ENCODE measurements around the gene C6orf120.
A peak's percentile ranks its signal among the peaks of the same experiment; 100 is the strongest.

The C6orf120 gene
- total RNA-seq: 71.9 to 72.9 reads per million in 2 experiments

DNA sequence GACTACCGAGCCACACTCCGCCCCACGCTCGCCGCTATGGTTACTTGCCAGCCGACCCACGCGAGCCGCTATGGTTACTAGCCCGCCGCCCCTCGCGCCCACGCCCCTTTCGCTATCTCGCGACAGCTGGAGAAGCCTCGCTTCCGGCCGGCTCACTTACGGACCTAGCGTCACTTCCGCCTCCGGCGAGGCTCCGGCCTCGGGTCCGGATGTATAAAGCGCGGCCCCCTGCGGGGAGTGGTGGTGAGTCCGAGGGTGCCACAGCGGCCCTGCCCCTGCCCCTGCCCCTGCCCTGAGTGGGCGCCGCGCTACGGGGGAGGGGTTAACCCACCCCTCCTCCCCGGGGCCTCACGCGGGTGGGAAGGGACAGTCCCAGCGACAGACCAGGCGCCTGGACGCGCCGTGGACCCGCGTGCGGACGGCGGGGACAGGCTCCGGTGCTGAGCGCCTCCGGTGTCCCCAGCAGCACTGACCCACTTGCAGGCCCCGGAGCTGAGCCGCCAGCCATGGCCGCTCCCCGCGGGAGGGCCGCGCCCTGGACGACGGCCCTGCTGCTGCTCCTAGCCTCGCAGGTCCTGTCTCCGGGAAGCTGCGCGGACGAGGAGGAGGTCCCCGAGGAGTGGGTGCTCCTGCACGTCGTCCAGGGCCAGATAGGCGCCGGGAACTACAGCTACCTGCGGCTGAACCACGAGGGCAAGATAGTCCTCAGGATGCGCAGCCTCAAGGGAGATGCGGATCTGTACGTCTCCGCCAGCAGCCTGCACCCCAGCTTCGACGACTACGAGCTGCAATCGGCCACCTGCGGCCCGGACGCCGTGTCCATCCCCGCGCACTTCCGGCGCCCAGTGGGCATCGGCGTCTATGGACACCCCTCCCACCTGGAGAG, at the start of gene C6orf120, which contains the start of gene WDR27:
TSS of gene C6orf120 (plus strand) at position 173 of the 886 bp plus-strand sequence. CDS start at position 507, 334 bp downstream.
TSS of gene WDR27 (minus strand) at position 76 of the 886 bp plus-strand sequence. CDS start 13,024 bp downstream, outside the sequence.
- DNase-seq (ENCODE audit: low read depth): peak; percentile 94

DNA sequence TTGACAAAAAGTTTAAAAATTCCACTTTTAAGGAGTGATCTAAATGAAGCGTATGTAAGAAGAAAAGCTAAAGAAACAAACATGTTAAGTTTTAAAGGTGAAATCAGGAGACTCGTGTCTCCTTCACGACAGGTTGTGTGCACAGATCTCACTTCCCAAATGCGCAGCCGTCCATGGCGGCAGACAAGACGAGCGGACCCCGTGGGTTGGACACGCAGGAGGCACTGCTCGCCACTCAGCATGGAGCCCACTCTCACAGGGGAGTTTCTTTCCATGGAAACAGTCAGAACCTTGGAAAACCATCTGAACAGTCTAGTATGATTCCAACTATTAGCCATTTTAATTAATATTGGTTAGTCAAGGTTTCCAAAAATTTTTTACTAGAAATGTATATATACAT, 49.0 kb upstream of the C6orf120 start:
- no peak for DNase-seq (ENCODE audit: low read depth)

DNA sequence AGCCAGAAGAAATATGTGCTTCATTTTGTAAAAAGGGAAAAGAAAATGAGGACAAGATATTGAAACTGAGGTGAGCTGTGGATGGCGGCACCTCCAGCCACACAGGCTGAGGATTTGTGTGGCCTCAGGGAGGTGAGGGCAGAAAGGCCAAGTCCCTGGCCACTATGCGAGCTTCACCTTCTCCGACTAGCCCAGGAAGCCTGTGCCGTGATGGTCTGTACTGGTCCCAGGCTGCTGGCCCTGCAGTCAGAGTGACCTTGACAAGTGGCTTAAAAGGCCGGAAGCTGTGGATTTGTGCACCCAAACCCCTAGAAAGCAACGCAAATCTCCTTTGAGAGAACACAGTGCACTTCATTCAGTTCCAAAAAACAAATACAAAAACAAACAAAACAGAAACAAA, 48.2 kb upstream of the C6orf120 start:
- DNase-seq (ENCODE audit: low read depth): no peak

DNA sequence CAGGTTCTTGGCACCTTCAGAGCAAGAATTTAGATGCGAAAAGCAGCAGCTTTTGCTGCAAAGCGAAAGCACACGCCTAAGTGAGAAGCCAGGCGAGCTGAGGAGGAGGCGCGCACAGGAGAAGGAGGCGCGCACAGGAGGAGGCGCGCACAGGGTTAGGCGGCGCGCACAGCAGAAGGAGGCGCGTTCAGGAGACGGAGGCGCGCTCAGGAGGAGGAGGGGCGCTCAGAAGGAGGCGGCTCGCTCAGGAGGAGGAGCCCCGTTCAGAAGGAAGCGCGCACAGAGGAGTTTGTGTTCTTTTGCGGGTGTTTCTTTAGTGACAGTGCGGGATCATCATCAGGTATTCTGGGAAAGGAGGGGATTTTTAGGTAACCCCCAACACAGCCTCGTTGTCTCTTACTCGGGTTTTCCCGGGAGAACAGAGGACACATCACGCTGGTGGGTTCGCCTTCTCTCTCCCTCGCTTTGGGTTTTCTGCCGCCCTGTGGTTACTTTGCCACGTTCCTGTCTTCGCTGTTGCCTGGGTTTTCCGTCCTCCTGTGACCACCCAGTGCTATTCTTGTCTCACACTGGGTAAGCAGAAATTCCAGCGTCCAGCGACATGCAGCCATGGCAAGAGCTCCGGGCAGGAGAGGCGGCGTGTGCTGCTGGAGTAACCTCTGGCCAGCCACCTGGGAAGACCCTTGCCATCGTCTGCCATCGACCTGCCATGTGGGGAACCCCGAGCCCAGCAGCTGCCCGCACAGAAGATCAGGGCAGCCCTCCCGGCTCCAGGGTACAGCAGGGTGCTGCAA, 47.1 kb upstream of the C6orf120 start:
- peak; percentile 60 for DNase-seq (ENCODE audit: low read depth)

DNA sequence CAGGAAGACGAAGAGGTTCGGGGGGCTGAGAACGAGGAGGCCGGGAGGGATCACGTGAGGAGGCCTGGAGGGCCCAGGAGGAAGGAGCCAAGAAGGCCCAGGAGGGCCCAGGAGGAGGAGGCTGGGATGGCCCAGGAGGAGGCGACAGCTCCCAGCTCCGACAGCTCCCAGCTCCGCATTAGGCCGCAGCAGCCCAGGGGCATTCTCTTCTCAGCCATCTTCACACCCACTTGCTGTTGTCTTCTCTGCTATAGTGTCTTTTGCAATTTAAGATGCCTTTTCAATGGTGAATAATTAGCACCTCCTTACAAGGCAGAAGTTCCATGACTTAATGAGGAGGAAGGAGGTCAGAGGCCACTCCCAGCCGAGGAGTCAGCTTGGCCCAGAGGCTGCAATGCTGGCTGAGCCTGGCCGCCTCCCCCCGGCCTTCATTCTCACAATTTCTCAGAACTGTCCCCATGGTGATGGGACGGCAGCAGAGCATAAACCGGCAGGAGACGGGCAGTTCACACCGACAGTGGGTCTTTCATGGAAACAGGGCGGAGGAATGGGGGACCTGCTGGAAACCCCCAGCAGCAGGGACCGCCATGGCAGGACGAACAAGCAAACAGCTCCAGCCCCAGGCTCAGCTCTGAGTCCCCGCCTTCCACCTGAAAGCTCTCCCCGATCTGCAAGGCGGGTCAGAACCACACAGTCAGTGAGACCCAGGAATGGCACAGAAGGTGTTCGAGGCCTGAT, 45.2 kb upstream of the C6orf120 start:
- DNase-seq (ENCODE audit: low read depth): no peak

DNA sequence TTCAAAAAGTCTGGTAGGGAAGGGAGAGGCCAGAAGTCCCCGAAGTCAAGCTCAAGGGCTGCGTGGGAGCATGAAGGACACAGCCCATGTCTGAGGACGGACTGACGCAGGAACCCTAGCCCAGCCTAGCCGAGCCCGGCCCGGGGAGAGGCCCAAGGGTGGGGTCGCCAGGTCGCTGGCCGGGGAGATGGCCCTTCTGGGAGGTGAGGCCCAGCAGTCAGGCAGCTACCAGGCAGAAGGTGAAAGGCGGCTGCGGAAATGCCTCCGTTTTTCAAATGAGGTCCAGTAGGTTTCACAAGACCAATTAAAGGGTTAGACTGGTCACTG, 44.7 kb upstream of the C6orf120 start:
- DNase-seq (ENCODE audit: low read depth): no peak

DNA sequence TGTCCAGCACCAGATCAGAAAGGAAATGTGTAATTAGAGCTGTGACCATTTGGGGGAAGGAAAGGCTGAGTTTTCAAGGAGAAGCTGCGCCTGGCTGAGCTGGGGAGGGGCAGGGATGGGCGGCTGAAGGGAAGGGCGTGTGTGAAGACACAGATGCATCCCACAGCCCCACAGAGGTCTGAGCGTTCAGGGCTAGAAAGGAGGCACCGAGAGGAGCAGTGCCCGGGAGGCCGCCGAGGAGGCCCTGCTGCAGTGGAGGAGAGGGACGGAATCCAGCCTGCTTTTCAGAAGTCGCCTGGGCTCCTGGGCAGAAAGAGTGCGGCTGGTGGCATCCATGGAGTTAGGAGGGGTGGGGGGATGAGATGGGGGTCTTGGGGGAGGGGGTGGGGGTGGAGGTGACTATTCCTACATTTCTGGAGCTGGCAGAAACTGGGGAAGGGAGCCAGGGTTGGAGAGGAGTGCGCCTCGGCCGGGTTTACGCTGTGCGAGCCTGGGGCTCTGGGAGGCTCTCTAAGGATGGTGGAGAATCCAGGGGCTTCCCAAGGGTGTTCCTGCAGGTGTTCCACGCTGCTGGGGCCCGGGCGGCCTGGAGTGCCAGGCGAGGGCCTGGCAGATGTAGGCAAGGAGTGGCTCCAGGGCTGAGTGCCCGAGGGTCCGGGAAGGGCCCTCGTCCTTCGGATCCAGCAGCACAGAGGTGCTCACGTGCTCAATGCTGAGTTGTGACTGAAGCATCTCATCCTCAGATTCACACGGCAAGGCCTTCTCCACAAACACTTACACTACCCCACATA, 41.9 kb upstream of the C6orf120 start:
- DNase-seq (ENCODE audit: low read depth): no peak

DNA sequence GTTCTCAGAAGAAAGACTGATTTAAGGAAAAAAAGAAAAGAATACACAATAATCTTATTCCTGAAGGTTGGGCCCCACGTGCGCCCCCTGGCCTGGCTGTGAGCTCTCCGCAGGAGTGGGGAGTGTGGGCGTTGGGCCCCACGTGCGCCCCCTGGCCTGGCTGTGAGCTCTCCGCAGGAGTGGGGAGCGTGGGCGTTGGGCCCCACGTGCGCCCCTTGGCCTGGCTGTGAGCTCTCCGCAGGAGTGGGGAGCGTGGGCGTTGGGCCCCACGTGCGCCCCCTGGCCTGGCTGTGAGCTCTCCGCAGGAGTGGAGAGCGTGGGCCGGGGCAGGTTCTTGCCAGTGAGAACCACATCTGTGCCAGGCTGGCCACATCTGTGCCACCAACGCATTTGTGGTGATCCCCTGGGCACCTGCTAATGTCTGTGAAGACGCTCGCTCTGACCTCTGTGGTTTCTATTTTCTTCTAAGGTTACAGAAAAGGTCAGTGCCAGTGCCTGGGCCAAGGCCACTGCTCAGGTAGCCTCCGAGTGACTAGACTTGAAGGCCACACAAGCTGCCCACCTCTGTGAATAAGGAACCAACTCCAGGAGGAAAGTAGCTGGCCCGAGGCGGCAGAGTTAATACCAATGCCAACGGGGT, 41.1 kb upstream of the C6orf120 start:
- no peak for DNase-seq (ENCODE audit: low read depth)

DNA sequence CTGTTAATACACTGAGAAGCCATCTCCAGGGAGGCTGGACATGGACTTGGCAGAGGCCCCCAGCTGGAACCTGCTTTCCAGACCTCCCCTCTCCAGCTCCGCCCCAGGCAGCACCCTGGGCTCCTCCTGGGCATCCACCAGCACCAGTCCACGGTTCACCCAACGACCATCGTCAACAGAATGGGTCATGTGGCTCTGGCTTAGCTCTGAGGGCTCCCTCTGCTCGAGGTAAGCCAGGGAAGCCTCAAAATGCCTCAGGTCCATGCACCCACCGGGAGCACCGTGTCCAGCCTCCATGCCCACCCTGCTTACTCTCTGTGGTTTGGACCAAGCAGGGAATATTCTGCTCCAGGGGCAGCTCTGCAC, 40.6 kb upstream of the C6orf120 start:
- DNase-seq (ENCODE audit: low read depth): no peak

DNA sequence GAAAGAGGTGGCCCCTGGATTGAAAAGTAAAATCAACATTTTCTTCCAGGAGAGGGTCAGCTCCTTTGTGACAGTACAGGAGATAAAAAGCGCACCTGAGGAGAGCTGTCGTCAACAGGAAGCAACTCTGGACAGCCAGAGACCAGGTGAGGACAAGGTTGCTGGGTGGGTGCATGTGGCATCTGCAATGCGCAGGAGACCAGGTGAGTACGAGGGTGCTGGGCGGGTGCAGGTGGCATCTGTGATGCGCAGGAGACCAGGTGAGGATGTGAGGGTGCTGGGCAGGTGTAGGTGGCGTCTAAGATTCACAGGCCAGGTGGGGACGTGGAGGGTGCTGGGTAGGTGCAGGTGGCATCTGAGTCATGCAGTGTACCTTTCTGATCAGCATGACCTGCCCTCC, 38.5 kb upstream of the C6orf120 start:
- DNase-seq (ENCODE audit: low read depth): no peak

DNA sequence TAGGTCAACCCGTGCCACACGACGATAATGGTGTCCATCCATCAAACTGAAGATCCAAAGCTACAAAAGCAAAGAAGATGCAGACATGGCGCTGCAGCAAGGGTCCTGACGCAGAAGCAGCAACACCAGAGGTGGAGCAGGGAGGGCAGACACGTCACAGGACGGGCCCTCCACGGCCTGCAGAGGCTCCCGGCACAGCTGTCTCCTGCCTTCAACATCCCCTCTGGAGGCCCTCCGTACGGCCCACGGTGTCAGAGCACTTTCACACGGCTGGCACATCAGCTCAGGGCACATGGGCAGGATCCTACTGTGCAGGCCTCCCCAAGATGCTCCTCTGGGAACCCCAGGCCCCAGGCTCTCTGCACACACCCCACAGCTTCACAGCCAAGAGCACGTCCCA, 37.7 kb upstream of the C6orf120 start:
- no peak for DNase-seq (ENCODE audit: low read depth)

DNA sequence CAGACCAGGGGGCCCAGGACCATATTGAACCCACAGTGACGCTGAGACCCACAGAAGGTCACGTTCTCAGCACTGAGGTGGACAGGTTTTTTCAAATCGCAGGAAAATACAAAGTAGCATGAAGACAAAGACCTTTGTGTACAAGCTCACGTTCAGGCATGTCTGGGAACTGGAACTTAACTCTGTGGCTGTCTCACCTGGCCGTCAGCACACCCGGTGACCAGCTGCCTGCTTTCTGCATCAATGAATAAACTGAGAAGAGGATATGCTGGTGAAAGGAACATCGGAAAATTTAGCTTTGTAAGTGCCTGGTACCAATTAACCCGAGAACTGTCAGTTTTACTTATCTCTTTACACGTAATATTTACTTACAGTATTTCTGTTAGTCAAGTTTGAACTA, 36.6 kb upstream of the C6orf120 start:
- no peak for DNase-seq (ENCODE audit: low read depth)

DNA sequence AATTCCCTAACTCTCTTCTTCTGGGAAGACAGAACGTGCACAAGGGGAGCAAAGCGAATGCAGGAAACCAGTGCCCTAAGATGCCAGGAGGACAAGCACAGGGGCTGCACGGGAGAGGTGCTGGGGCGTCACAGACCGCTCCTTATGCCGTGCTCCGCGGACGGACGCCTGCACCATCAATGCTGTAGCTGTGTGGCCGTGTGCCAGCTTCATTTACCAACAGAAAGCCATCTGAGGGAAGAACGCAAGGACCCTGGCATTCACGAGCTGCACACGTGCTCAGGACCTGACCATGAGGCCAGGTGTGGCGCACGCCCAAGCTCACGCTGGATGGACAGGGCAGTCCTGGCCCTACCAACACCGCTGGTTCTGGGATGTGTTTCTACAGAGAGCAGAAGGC, 35.5 kb upstream of the C6orf120 start:
- no peak for DNase-seq (ENCODE audit: low read depth)

DNA sequence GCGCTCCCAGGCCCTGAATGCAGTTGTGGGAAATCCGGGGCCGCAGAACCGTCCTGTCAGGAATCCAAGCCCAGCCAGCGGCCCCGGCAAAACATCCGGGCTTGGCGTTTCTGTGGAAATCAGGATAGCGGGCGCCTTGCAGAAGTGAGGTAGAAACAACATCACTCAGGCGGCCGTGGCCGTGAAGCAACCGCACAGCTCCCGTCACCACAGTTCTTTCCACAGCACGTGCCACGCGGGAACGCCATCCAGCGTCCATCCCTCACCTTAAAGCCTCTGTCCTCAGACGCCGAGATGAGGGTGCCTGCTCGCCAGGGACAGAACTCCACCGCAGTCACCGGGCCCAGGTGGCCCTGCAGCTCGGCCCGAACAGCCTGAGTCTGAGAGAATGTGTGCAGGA, 34.2 kb upstream of the C6orf120 start:
- DNase-seq (ENCODE audit: low read depth): no peak

DNA sequence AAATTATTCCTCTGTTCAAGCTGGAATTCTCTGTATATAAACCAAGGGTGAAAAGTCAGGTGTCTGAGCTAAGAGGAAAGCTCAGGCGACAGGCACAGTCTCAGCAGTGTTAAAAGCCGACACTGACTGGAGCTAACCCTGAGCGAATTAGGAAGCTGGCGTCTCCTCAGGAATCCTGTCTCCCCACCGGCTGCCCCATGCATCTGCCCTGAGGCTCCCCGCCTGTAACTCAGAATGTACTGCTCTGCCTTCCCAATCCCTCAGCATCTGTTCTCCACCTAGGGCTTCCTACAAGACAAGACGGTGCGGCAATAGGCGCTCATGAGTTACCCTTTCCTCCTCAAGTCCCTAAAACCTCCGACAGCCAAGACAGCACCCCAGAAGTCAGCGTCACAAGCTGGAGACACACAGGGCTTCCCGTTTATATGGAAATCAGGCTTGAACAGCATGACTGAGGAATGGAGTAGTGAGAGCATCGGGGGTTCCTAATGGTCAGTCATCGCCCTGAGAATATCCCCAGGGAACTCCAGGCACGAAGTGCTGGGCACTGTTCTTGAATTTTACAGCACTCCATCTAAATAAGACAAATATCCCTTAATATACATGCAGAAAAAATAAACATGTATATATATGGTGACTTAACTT, 33.6 kb upstream of the C6orf120 start:
- no peak for DNase-seq (ENCODE audit: low read depth)

DNA sequence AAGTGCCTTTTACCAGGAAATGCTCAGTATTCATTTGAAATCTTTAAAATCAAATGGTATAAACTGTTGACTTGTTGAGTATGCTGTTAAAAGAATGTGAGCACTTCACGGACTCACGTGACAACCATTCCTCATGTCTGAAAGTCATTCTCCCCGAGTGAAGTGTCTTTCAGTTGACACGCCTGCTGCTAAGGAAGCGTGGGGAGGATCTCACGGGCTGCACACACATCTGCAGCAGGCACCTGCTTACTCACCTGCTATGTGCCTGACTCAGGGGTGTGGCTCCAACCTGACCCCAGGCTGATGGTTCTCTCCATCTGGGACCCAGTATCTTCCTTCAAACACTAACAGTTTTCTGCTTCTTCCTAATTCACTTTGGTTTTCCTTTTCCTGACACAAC, 32.8 kb upstream of the C6orf120 start:
- no peak for DNase-seq (ENCODE audit: low read depth)

DNA sequence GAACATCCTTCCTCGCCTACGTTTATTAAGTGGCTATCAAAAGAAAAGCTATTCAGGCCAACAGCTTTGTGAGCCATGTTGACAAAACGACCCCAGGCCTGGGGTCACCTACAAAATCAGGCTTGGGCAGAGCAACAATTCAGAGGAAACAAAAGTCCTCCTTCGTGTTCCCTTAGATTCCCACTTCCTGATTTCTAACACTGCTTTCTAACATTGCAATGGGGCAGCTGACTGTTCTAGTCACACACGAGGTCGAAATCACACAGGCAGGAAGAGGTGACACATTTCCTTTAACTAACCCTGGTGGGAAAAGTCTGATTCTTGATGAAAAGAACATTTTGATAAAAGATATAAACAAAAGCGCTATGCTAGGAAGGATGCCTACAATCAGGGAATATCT, 32.0 kb upstream of the C6orf120 start:
- no peak for DNase-seq (ENCODE audit: low read depth)

DNA sequence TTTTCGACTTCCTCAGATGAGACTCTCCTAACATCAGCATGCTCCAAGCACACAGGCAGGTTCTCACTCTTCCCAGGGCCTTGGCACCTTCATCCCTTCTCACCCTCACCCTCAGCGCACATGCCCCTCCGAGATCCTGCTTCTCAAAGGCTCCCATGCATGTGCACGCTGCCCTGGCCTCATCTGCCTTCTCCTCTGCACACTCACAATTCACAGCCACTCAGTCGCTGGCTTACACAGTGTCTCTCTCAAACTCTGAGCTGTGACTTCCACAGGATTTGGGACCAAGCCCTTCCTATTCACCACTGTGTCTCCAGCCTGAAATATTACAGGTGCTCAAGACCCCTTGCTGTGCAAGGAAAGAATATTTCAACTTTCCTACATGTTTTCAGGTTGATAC, 30.4 kb upstream of the C6orf120 start:
- no peak for DNase-seq (ENCODE audit: low read depth)

DNA sequence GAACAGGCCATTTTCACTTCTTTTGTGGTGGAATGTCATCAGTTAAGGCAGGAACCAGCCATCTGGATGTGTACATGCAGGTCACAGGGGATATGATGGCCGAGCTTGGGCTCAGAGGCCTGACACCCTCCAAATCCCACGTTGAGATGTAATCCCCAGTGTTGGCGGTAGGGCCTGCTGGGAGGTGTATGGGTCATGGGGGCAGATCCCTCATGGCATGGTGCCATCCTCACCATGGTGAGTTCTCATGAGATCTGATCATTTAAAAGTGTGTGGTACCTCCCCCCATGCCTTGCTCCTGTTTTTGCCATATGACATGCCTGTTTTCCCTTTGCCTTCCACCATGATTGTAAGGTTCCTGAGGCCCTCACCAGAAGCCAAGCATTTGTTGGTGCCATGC, 26.9 kb upstream of the C6orf120 start:
- DNase-seq (ENCODE audit: low read depth): no peak

DNA sequence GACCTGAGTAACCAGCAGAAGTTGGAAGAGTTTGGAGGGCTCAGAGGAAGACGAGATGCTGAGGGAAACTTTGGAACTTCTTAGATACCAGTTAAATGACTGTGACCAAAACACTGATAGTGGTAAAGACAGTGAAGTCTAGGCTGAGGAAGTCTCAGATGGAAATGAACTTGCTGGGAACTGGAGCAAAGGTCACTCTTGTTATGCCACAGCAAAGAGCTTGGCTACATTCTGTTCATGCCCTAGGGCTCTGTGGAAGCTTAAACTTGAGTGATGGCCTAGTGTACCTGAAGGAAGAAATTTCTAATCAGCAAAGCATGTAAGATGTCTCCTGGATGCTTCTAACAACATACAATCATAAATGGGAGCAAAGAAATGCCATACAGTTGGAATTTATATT, 24.8 kb upstream of the C6orf120 start:
- DNase-seq (ENCODE audit: low read depth): no peak

DNA sequence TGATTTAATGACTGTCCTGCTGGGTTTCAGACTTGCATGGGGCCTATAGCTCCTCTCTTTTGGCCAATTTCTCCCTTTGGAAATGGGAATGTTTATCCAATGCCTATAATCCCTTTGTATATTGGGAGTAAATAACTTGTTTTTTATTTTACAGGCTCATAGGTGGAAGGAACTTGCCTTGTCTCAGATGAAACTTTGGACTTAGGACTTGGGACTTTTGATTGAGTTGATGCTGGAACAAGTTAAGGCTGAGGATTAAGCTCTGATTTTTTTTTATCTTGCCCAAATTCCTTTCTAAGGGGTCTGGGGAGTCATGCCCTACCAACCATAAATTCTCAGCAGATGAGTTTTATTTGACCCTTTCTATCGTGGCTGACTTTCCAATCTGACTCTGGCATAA, 23.6 kb upstream of the C6orf120 start:
- no peak for DNase-seq (ENCODE audit: low read depth)

All from T follicular helper cell (primary cell).